HCT116 (cell line): ENCODE data around the gene NHSL1. TPM values are rescaled to one million over a fixed set of nuclear protein-coding genes. Genes with fewer than 3 reads are reported as not detected.

Experiments used
- ATAC-seq: fragments of 200-7000 bp; cut with Tn5 transposase; 2 replicates; pipeline ENCODE4 v1.9.1; 2020; ENCODE audit warnings: mild to moderate bottlenecking, moderate library complexity
- BruUV-seq: library from RNA; stranded (reverse); fragments of 400-500 nt; replicated peaks from 2 replicates; lab custom pipeline; 2021; lab: Mats Ljungman, UMichigan
- CTCF ChIA-PET: fragments of 300-600 bp; sonication (Branson Sonifier 250); formaldehyde crosslinking; loops from one replicate; lab custom pipeline; 2021; ENCODE audit warnings: antibody characterized with exemption; lab: Charles Lee
- POLR2A ChIA-PET: fragments of 300-600, 350-600 bp; sonication (Branson Sonifier 250); formaldehyde crosslinking; loops from one replicate; lab custom pipeline; 2021; ENCODE audit warnings: antibody characterized with exemption; lab: Charles Lee
- RAD21 ChIA-PET, 2 experiments: fragments of 300-600 bp; sonication (Branson Sonifier 250); formaldehyde crosslinking; loops; one replicate each; lab custom pipeline; 2023; ENCODE audit warnings: low total read pairs in 2 of 2; ENCODE audit not compliant: uncharacterized antibody in 2 of 2, unreplicated experiment in 2 of 2, low non-redundant PET in 1 of 2; lab: Charles Lee
- DNase-seq: peaks from one replicate; pipeline ENCODE4 v3.0.0-alpha.2; 2010; ENCODE audit warnings: low read depth, low spot score
- H2AFZ ChIP-seq: fragments of 200-600 bp; shearing (Covaris generic), sonication (generic); 2 replicates; pipeline ENCODE4 v1.6.1; 2017; ENCODE audit warnings: low read depth, mixed run types, mixed read lengths, antibody characterized with exemption, low read length; ENCODE audit not compliant: poor library complexity, severe bottlenecking
- H3K27ac ChIP-seq: 2 replicates; pipeline ENCODE4 v1.5.1; 2012; ENCODE audit warnings: low read depth, low read length
- H3K27me3 ChIP-seq: fragments of 200-600 bp; sonication (generic); 2 replicates; pipeline ENCODE4 v1.6.1; 2016; ENCODE audit warnings: mixed run types, low read length, mixed read lengths; ENCODE audit not compliant: insufficient read depth
- H3K36me3 ChIP-seq, 2 experiments: fragments of 200-500 bp in 1 of 2; fragments of 200-600 bp in 1 of 2; sonication (Bioruptor generic) in 1 of 2; sonication (generic) in 1 of 2; 2 replicates each; pipeline versions ENCODE4 v1.5.1 to v1.6.1; 2014 to 2016; ENCODE audit warnings: low read length in 2 of 2, inconsistent platforms in 1 of 2, mixed read lengths in 1 of 2, mixed run types in 1 of 2; ENCODE audit not compliant: insufficient read depth in 2 of 2, control insufficient read depth in 1 of 2
- H3K4me1 ChIP-seq, 2 experiments: fragments of 200-600 bp in 1 of 2; sonication (generic) in 1 of 2; 2 replicates each; pipeline versions ENCODE4 v1.5.1 to v1.6.1; 2012 to 2017; ENCODE audit warnings: low read length in 2 of 2, inconsistent platforms in 1 of 2, mild to moderate bottlenecking in 1 of 2, mixed read lengths in 1 of 2, mixed run types in 1 of 2, moderate library complexity in 1 of 2; ENCODE audit not compliant: insufficient read depth in 2 of 2, control insufficient read depth in 1 of 2
- H3K4me2 ChIP-seq: fragments of 200-600 bp; sonication (generic); 2 replicates; pipeline ENCODE4 v1.6.1; 2017; ENCODE audit warnings: mixed run types, low read length, mixed read lengths
- H3K4me3 ChIP-seq, 2 experiments: fragments of 200-600 bp in 1 of 2; sonication (generic) in 1 of 2; replicated peaks in 1 of 2; 2 replicates each; pipeline ENCODE4 v1.5.1; 2011 to 2016; ENCODE audit warnings: low read length in 2 of 2, control low read depth in 1 of 2, low read depth in 1 of 2, mild to moderate bottlenecking in 1 of 2, mixed read lengths in 1 of 2, mixed run types in 1 of 2
- H3K79me2 ChIP-seq: fragments of 200-600 bp; sonication (generic); 2 replicates; pipeline ENCODE4 v1.6.1; 2017; ENCODE audit warnings: mild to moderate bottlenecking, mixed run types, low read length, moderate library complexity, mixed read lengths; ENCODE audit not compliant: insufficient read depth
- H3K9ac ChIP-seq: fragments of 200-600 bp; sonication (generic); 2 replicates; pipeline ENCODE4 v1.6.1; 2016; ENCODE audit warnings: low read length, mixed read lengths
- H3K9me2 ChIP-seq: fragments of 200-600 bp; sonication (generic), shearing (Covaris generic); 2 replicates; pipeline ENCODE4 v1.6.1; 2017; ENCODE audit warnings: mixed run types, mild to moderate bottlenecking, moderate library complexity; ENCODE audit not compliant: insufficient read depth
- H3K9me3 ChIP-seq, 2 experiments: fragments of 200-500 bp in 1 of 2; fragments of 200-600 bp in 1 of 2; sonication (Bioruptor generic) in 1 of 2; sonication (generic) in 1 of 2; 2 replicates each; pipeline ENCODE4 v1.6.1; 2014 to 2017; ENCODE audit warnings: low read length in 2 of 2, mixed read lengths in 2 of 2, inconsistent platforms in 1 of 2, low read depth in 1 of 2, mild to moderate bottlenecking in 1 of 2, mixed run types in 1 of 2, moderate library complexity in 1 of 2; ENCODE audit not compliant: control insufficient read depth in 1 of 2, insufficient read depth in 1 of 2
- H4K20me1 ChIP-seq: fragments of 200-600 bp; sonication (generic), shearing (Covaris generic); 2 replicates; pipeline ENCODE4 v1.6.1; 2017; ENCODE audit warnings: mixed run types, mild to moderate bottlenecking, moderate library complexity; ENCODE audit not compliant: insufficient read depth
- CBX3 ChIP-seq: IDR thresholded peaks from 2 replicates; pipeline ENCODE4 v1.6.1; 2012; ENCODE audit warnings: low read depth
- EGR1 ChIP-seq: IDR thresholded peaks from 2 replicates; pipeline ENCODE4 v1.6.1; 2012; ENCODE audit warnings: low read depth
- ELF1 ChIP-seq: IDR thresholded peaks from 2 replicates; pipeline ENCODE4 v1.6.1; 2012; ENCODE audit warnings: low read depth, borderline replicate concordance
- EZH2 ChIP-seq: fragments of 200-600 bp; sonication (generic); IDR thresholded peaks from 2 replicates; pipeline ENCODE4 v1.6.1; 2017; ENCODE audit warnings: antibody characterized with exemption, mixed run types
- FOSL1 ChIP-seq: IDR thresholded peaks from 2 replicates; pipeline ENCODE4 v1.6.1; 2012; ENCODE audit warnings: low read depth
- JUND ChIP-seq: IDR thresholded peaks from 2 replicates; pipeline ENCODE4 v1.6.1; 2012
- POLR2A ChIP-seq: IDR thresholded peaks from 2 replicates; pipeline ENCODE4 v1.7.0; 2011; ENCODE audit warnings: borderline replicate concordance; ENCODE audit not compliant: insufficient read depth, insufficient read length; ENCODE audit errors: extremely low read depth
- POLR2AphosphoS5 ChIP-seq: IDR thresholded peaks from 2 replicates; pipeline ENCODE4 v1.6.1; 2011; ENCODE audit warnings: mild to moderate bottlenecking, low read depth, low read length, moderate library complexity
- SIN3A ChIP-seq: IDR thresholded peaks from 2 replicates; pipeline ENCODE4 v1.6.1; 2012; ENCODE audit warnings: low read depth
- SRF ChIP-seq: IDR thresholded peaks from 2 replicates; pipeline ENCODE4 v1.6.1; 2012; ENCODE audit warnings: low read depth
- TCF7L2 ChIP-seq: IDR thresholded peaks from 2 replicates; pipeline ENCODE4 v1.7.0; 2011; ENCODE audit warnings: borderline replicate concordance, inconsistent platforms; ENCODE audit not compliant: insufficient read depth, insufficient read length; ENCODE audit errors: extremely low read depth
- ZNF274 ChIP-seq: fragments of 200-500 bp; sonication (Bioruptor generic); IDR thresholded peaks from 2 replicates; pipeline ENCODE4 v1.6.1; 2014; ENCODE audit warnings: mild to moderate bottlenecking, low read depth, low read length, inconsistent platforms
- intact Hi-C: fragments of 100-400 bp; cut with micrococcal nuclease; formaldehyde crosslinking; loops from 2 replicates; pipeline ENCODE4 v1.10.0; 2022
- total RNA-seq: library from RNA; stranded (reverse); gene quantifications from one replicate; pipeline ENCODE4 v1.2.1, GENCODE V29; 2021; ENCODE audit not compliant: unreplicated experiment
- TF ChIP-seq, protein P1 (sequence below), 3 experiments: fragments of 200-600 bp in 1 of 3; sonication (generic) in 1 of 3; IDR thresholded peaks in 2 of 3; conservative IDR thresholded peaks in 1 of 3; 2 replicates each; pipeline ENCODE4 v1.5.1; 2012 to 2017; ENCODE audit warnings: low read depth in 2 of 3, low read length in 2 of 3, antibody characterized with exemption in 1 of 3, borderline replicate concordance in 1 of 3, control low read depth in 1 of 3, mild to moderate bottlenecking in 1 of 3, mixed read lengths in 1 of 3, mixed run types in 1 of 3, moderate library complexity in 1 of 3; ENCODE audit not compliant: insufficient read depth in 1 of 3
- TF ChIP-seq, protein P2 (sequence below): IDR thresholded peaks from 2 replicates; pipeline ENCODE4 v1.6.1; 2012
- TF ChIP-seq, protein P3 (sequence below): IDR thresholded peaks from 2 replicates; pipeline ENCODE4 v1.6.1; 2012

Gene NHSL1
- total RNA-seq, 1 experiment from 2014 or later: 15.4 TPM

DNA sequence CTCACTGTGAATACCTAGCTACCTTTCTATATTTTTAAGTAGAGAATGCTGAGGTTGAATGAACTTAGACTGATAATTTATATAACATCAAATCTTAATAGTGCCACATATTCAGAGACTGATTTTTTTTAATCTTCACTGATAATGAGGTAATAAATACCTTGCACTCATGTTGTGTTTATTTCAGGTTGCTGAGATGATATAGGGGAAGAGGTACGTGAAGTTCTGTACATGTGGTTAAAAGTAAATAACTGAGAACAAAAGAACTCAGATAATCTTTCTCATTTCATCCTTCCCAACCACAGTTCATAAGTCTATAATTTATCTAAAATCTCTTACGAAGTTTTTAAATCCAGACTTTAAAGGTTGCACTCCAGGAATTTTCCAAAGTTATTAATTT lies 6.4 kb downstream of the NHSL1 start:
- H3K4me3 ChIP-seq: no peak overlapping the region
- no peak overlapping the region for H3K27ac ChIP-seq
- H3K79me2 ChIP-seq: no peaks in the 10 kb centered on the region
- H3K36me3 ChIP-seq: no peaks in the 10 kb centered on the region; a peak in 1 of 4 replicates
- H3K9me3 ChIP-seq: no peaks in the 10 kb centered on the region
- intact Hi-C loops: no loop called here
- CTCF ChIA-PET: no interaction called here
- DNase-seq (no peak), ATAC-seq (no peak)
- H3K27me3 ChIP-seq: no peaks in the 10 kb centered on the region
- no peaks in the 10 kb centered on the region for H3K9me2 ChIP-seq
- no TSS peak for BruUV-seq
- no peak overlapping the region for H3K4me2 ChIP-seq
- TF ChIP-seq, protein P1, sequence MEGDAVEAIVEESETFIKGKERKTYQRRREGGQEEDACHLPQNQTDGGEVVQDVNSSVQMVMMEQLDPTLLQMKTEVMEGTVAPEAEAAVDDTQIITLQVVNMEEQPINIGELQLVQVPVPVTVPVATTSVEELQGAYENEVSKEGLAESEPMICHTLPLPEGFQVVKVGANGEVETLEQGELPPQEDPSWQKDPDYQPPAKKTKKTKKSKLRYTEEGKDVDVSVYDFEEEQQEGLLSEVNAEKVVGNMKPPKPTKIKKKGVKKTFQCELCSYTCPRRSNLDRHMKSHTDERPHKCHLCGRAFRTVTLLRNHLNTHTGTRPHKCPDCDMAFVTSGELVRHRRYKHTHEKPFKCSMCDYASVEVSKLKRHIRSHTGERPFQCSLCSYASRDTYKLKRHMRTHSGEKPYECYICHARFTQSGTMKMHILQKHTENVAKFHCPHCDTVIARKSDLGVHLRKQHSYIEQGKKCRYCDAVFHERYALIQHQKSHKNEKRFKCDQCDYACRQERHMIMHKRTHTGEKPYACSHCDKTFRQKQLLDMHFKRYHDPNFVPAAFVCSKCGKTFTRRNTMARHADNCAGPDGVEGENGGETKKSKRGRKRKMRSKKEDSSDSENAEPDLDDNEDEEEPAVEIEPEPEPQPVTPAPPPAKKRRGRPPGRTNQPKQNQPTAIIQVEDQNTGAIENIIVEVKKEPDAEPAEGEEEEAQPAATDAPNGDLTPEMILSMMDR (IDR thresholded peaks at IDR 0.05 in 2 of 3, conservative IDR thresholded peaks at IDR 0.05 in 1 of 3; ENCODE audit: borderline replicate concordance in 1 of 3, insufficient read depth in 1 of 3, low read depth in 2 of 3, low read length in 2 of 3): no peak
- TF ChIP-seq, protein P2, sequence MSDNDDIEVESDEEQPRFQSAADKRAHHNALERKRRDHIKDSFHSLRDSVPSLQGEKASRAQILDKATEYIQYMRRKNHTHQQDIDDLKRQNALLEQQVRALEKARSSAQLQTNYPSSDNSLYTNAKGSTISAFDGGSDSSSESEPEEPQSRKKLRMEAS: no peak
- TF ChIP-seq ZNF274 (no peak), POLR2A (no peak), SIN3A (no peak), JUND (no peak), EZH2 (no peak), TCF7L2 (no peak), EGR1 (no peak), ELF1 (no peak), FOSL1 (no peak), CBX3 (no peak), POLR2AphosphoS5 (no peak), SRF (no peak)
- TF ChIP-seq, protein P3, sequence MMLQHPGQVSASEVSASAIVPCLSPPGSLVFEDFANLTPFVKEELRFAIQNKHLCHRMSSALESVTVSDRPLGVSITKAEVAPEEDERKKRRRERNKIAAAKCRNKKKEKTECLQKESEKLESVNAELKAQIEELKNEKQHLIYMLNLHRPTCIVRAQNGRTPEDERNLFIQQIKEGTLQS: no peak
- no peak overlapping the region for H3K9ac ChIP-seq
- RAD21 ChIA-PET: no interaction called here
- H3K4me1 ChIP-seq: no peaks in the 10 kb centered on the region
- POLR2A ChIA-PET: no interaction called here
- H2AFZ ChIP-seq: no peak overlapping the region
- no peaks in the 10 kb centered on the region for H4K20me1 ChIP-seq
